ENCODE results near the gene KRTAP10-2.

The KRTAP10-2 gene

GRCh38 chr21:44527156-44527982 lies 23.9 kb downstream of the KRTAP10-2 start (continued):
- no peak for TF ChIP-seq ZBTB26 (tag by site-specific recombination; optimal IDR thresholded peaks at IDR 0.05)

- H3K4me3 ChIP-seq (ENCODE audit: low read depth, low read length), result no peak overlapping the region
- H3K9me3 ChIP-seq (ENCODE audit: control insufficient read depth, insufficient read depth, low read depth, low read length), result no peaks in the 10 kb centered on the region
- no peaks in the 10 kb centered on the region for H3K36me3 ChIP-seq (ENCODE audit: control insufficient read depth in 2 of 2, insufficient read depth in 1 of 2, low read length in 2 of 2)
- ChIA-PET CTCF (interaction anchor here (0.6 kb wide), 1 partner anchor 39 kb away, joined by 3 read pairs; no protein-coding TSS in a partner anchor), POLR2A (no interaction called here)
- no peaks in the 10 kb centered on the region for H3K4me1 ChIP-seq (ENCODE audit: control insufficient read depth, insufficient read depth, low read length)
- no peak overlapping the region for H3K27ac ChIP-seq (ENCODE audit: extremely low read depth, low read depth, low read length)
- TF ChIP-seq ATF2 (tag by site-specific recombination; IDR thresholded peaks at IDR 0.05; ENCODE audit: low read depth), result peak; percentile 48; the same call in 1 of the 2 replicates
- no peak for TF ChIP-seq ZNF555 (tag by site-specific recombination; conservative IDR thresholded peaks at IDR 0.05)
Observed at GRCh38 chr21:44526096-44526997, 25.0 kb downstream of the KRTAP10-2 start.

- H3K9me3 ChIP-seq (ENCODE audit: control insufficient read depth, insufficient read depth, low read depth, low read length), result no peaks in the 10 kb centered on the region
Observed at GRCh38 chr21:44525391-44526095, 25.8 kb downstream of the KRTAP10-2 start.

More at GRCh38 chr21:44525391-44526095, 25.8 kb downstream of the KRTAP10-2 start:
- Histone ChIP-seq H3K36me3 (ENCODE audit: control insufficient read depth in 2 of 2, insufficient read depth in 1 of 2, low read length in 2 of 2) (no peaks in the 10 kb centered on the region), H3K4me1 (ENCODE audit: control insufficient read depth, insufficient read depth, low read length) (no peaks in the 10 kb centered on the region), H3K4me3 (ENCODE audit: low read depth, low read length) (no peak overlapping the region), H3K27ac (ENCODE audit: extremely low read depth, low read depth, low read length) (no peak overlapping the region)
- POLR2A ChIA-PET, result no interaction called here
- TF ChIP-seq ZNF133 (tag by site-specific recombination; IDR thresholded peaks at IDR 0.05), result no peak
- TF ChIP-seq BCL11A (tag by site-specific recombination; IDR thresholded peaks at IDR 0.05; ENCODE audit: low read depth), result no peak
- no peak for TF ChIP-seq ZNF140 (tag by site-specific recombination; IDR thresholded peaks at IDR 0.05)
- TF ChIP-seq ZNF473 (tag by site-specific recombination; IDR thresholded peaks at IDR 0.05), result no peak
- no peak for TF ChIP-seq ZFP3 (tag by site-specific recombination; IDR thresholded peaks at IDR 0.05; ENCODE audit: low read depth)
- no peak for TF ChIP-seq ZNF398 (tag by site-specific recombination; IDR thresholded peaks at IDR 0.05)
- TF ChIP-seq ZNF580 (tag by site-specific recombination; IDR thresholded peaks at IDR 0.05), result no peak
- TF ChIP-seq HOXC10 (CRISPR knock-in tag; IDR thresholded peaks at IDR 0.05), result no peak
- no peak for TF ChIP-seq ZBTB17 (tag by site-specific recombination; IDR thresholded peaks at IDR 0.05)
- TF ChIP-seq SP2 (tag by site-specific recombination; IDR thresholded peaks at IDR 0.05), result no peak
- no peak for TF ChIP-seq ZNF768 (tag by site-specific recombination; IDR thresholded peaks at IDR 0.05)
- no peak for TF ChIP-seq ZNF24 (tag by site-specific recombination; IDR thresholded peaks at IDR 0.05)
- CTCF ChIA-PET, result no interaction called here

Measured in HEK293 (cell line).